Spleen (tissue), 7 donors: Measurements from ENCODE around the gene NUDT16.

ENCODE experiments used
- CTCF ChIP-seq, 11 experiments: fragments of 200-600 bp in 7 of 11; fragments of 450-650 bp in 4 of 11; sonication (generic) in 4 of 11; IDR thresholded peaks in 8 of 11; conservative IDR thresholded peaks in 3 of 11; 1 replicate in 7 of 11; 2 replicates in 4 of 11; pipeline versions ENCODE4 v1.4.0 to v1.8.0; 2016 to 2021; ENCODE audit warnings: antibody characterized with exemption in 11 of 11, inconsistent platforms in 4 of 11, mild to moderate bottlenecking in 1 of 11
- POLR2A ChIP-seq, 3 donors: fragments of 450-650 bp; IDR thresholded peaks; one replicate each; pipeline ENCODE4 v1.5.1; 2017; ENCODE audit warnings: antibody characterized with exemption in 3 of 3, mild to moderate bottlenecking in 1 of 3
- donor health status: DM: no; HTN: no; CAD: no; lungs with moderate emphysema.
- donor health status: DM: no; HTN: no; CAD: no.
- donor health status: DM: no; HTN: no; CAD: no.

GRCh38 chr3:131417751-131418150 is 36.2 kb downstream of the NUDT16 start:
- TF ChIP-seq CTCF (IDR thresholded peaks at IDR 0.05 in 8 of 11, conservative IDR thresholded peaks at IDR 0.05 in 3 of 11) (no peak), POLR2A (IDR thresholded peaks at IDR 0.05) (no peak)
